Neuronal stem cell (in vitro differentiated cells): Measurements from ENCODE around the gene EQTN.

Source experiments
- DNase-seq: peaks from one replicate; pipeline ENCODE4 v3.0.0-alpha.2; 2013; ENCODE audit warnings: low spot score
- H2AFZ ChIP-seq: one replicate; pipeline ENCODE4 v1.6.1; 2013; ENCODE audit warnings: mild to moderate bottlenecking, low read length, inconsistent platforms
- H2AK5ac ChIP-seq: 2 replicates; pipeline ENCODE4 v1.6.1; 2013; ENCODE audit warnings: low read depth, mild to moderate bottlenecking, inconsistent platforms, low read length, moderate library complexity, mixed read lengths
- H2BK120ac ChIP-seq: 2 replicates; pipeline ENCODE4 v1.6.1; 2013; ENCODE audit warnings: low read depth, mild to moderate bottlenecking, inconsistent platforms, low read length, moderate library complexity, mixed read lengths
- H2BK12ac ChIP-seq: one replicate; pipeline ENCODE4 v1.6.1; 2013; ENCODE audit warnings: low read length, inconsistent platforms
- H2BK15ac ChIP-seq: 2 replicates; pipeline ENCODE4 v1.6.1; 2013; ENCODE audit warnings: mild to moderate bottlenecking, low read length, inconsistent platforms, mixed read lengths
- H2BK5ac ChIP-seq: one replicate; pipeline ENCODE4 v1.6.1; 2013; ENCODE audit warnings: inconsistent platforms, mild to moderate bottlenecking, low read length, moderate library complexity
- H3K14ac ChIP-seq: one replicate; pipeline ENCODE4 v1.6.1; 2013; ENCODE audit warnings: low read length, inconsistent platforms
- H3K18ac ChIP-seq: 2 replicates; pipeline ENCODE4 v1.6.1; 2013; ENCODE audit warnings: low read length, inconsistent platforms
- H3K23ac ChIP-seq: 2 replicates; pipeline ENCODE4 v1.6.1; 2013; ENCODE audit warnings: low read depth, mild to moderate bottlenecking, mixed read lengths, low read length, inconsistent platforms; ENCODE audit not compliant: poor library complexity
- H3K27ac ChIP-seq: replicated peaks from 3 replicates; pipeline ENCODE4 v1.5.1; 2013; ENCODE audit warnings: low read length, inconsistent platforms
- H3K27me3 ChIP-seq, 3 experiments: 2 replicates each; pipeline ENCODE4 v1.6.1; 2013; ENCODE audit warnings: low read length in 3 of 3, mild to moderate bottlenecking in 2 of 3, inconsistent platforms in 1 of 3, low read depth in 1 of 3, mixed read lengths in 1 of 3, moderate library complexity in 1 of 3; ENCODE audit not compliant: control insufficient read depth in 3 of 3, insufficient read depth in 3 of 3
- H3K36me3 ChIP-seq, 2 donors: replicated peaks in 1 of 2; 2 replicates each; pipeline ENCODE4 v1.6.1; 2013; ENCODE audit warnings: low read length in 2 of 2; ENCODE audit not compliant: control insufficient read depth in 2 of 2, insufficient read depth in 2 of 2
- H3K4ac ChIP-seq: 2 replicates; pipeline ENCODE4 v1.6.1; 2013; ENCODE audit warnings: inconsistent platforms, mild to moderate bottlenecking, low read length, moderate library complexity
- H3K4me1 ChIP-seq, 2 donors: 1 replicate in 1 of 2; 2 replicates in 1 of 2; pipeline ENCODE4 v1.6.1; 2013; ENCODE audit warnings: low read length in 2 of 2, low read depth in 1 of 2; ENCODE audit not compliant: control insufficient read depth in 2 of 2, insufficient read depth in 1 of 2
- H3K4me2 ChIP-seq: one replicate; pipeline ENCODE4 v1.6.1; 2013; ENCODE audit warnings: mild to moderate bottlenecking, low read length, inconsistent platforms; ENCODE audit not compliant: insufficient read depth, poor library complexity, severe bottlenecking
- H3K4me3 ChIP-seq, 2 donors: 2 replicates each; pipeline ENCODE4 v1.5.1; 2013; ENCODE audit warnings: low read length in 2 of 2, mild to moderate bottlenecking in 2 of 2, inconsistent platforms in 1 of 2, moderate library complexity in 1 of 2
- H3K79me1 ChIP-seq: one replicate; pipeline ENCODE4 v1.6.1; 2013; ENCODE audit warnings: low read depth, mild to moderate bottlenecking, inconsistent platforms, low read length, moderate library complexity
- H3K9ac ChIP-seq: one replicate; pipeline ENCODE4 v1.6.1; 2013; ENCODE audit warnings: mild to moderate bottlenecking, low read depth, low read length, inconsistent platforms; ENCODE audit not compliant: poor library complexity
- H3K9me3 ChIP-seq, 2 donors: replicated peaks in 1 of 2; 2 replicates each; pipeline versions ENCODE3 to v1.6.1; 2013; ENCODE audit warnings: low read length in 2 of 2, mild to moderate bottlenecking in 2 of 2, inconsistent platforms in 1 of 2, low read depth in 1 of 2, mixed read lengths in 1 of 2, moderate library complexity in 1 of 2; ENCODE audit not compliant: control insufficient read depth in 2 of 2, insufficient read depth in 1 of 2
- H4K8ac ChIP-seq: one replicate; pipeline ENCODE4 v1.6.1; 2013; ENCODE audit warnings: low read depth, mild to moderate bottlenecking, inconsistent platforms, low read length, moderate library complexity
- H4K91ac ChIP-seq: one replicate; pipeline ENCODE4 v1.6.1; 2013; ENCODE audit warnings: low read length, low read depth, mild to moderate bottlenecking, inconsistent platforms; ENCODE audit not compliant: poor library complexity
- WGBS, 2 donors: extraction: QIAGEN DNeasy Blood & Tissue Kit; methylation state at CpG; one replicate each; pipeline ENCODE4 v1.1.7; 2013; ENCODE audit warnings: missing lambda C conversion rate in 2 of 2, mixed read lengths in 1 of 2; ENCODE audit not compliant: insufficient read length in 2 of 2, insufficient replicate concordance in 1 of 2; ENCODE audit errors: extremely low coverage in 2 of 2; 5-methylcytosine and 5-hydroxymethylcytosine counted together

Gene EQTN

DNA sequence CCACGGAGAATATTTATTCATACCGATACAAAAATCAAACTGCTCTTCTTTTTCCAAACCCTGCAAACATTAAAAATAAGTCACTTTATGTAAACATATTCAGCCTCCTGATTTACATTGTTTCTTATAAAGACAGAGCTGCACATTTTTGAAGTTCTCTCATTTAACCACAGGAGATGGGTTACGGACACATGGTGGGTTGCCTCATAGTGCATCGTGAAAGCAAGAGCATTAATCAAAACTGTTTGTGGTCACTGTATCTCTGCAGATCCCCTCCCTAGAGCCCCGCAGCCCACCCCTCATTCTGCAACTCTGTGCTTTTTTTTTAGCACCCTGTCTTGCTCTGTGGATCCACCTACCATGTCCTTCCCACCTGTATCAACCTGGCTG is 43.3 kb upstream of the EQTN start:
- WGBS, 2 donors: 100% methylated on average over 1 of the region's 5 CpGs; no CpG with 5 or more reads in 1 of the 2 donors
- peaks cover 4 to 15% of the 10 kb centered on the region in 2 donors for H3K9me3 ChIP-seq
- no peak overlapping the region for H2AFZ ChIP-seq
- H3K27ac ChIP-seq: peak overlapping the region; percentile 96
- H2BK15ac ChIP-seq: peak overlapping the region; percentile 11
- H3K9ac ChIP-seq: no peak overlapping the region
- no peak overlapping the region for H4K91ac ChIP-seq
- DNase-seq: no peak
- H4K8ac ChIP-seq: no peak overlapping the region
- H2BK5ac ChIP-seq: peak overlapping the region; percentile 99
- no peaks in the 10 kb centered on the region for H3K27me3 ChIP-seq
- peak overlapping the region; percentile 22 for H3K18ac ChIP-seq
- no peak overlapping the region for H3K23ac ChIP-seq
- no peak overlapping the region for H3K4ac ChIP-seq
- H3K4me2 ChIP-seq: peak overlapping the region; percentile 28
- no peak overlapping the region for H3K14ac ChIP-seq
- peaks cover 13 to 24% of the 10 kb centered on the region in 2 donors for H3K4me1 ChIP-seq
- H3K4me3 ChIP-seq: no peak overlapping the region
- peak overlapping the region; percentile 82 for H2BK120ac ChIP-seq
- H2BK12ac ChIP-seq: no peak overlapping the region
- H2AK5ac ChIP-seq: peak overlapping the region; percentile 68
- no peaks in the 10 kb centered on the region for H3K79me1 ChIP-seq
- peaks cover 3 to 17% of the 10 kb centered on the region in 2 donors for H3K36me3 ChIP-seq

DNA sequence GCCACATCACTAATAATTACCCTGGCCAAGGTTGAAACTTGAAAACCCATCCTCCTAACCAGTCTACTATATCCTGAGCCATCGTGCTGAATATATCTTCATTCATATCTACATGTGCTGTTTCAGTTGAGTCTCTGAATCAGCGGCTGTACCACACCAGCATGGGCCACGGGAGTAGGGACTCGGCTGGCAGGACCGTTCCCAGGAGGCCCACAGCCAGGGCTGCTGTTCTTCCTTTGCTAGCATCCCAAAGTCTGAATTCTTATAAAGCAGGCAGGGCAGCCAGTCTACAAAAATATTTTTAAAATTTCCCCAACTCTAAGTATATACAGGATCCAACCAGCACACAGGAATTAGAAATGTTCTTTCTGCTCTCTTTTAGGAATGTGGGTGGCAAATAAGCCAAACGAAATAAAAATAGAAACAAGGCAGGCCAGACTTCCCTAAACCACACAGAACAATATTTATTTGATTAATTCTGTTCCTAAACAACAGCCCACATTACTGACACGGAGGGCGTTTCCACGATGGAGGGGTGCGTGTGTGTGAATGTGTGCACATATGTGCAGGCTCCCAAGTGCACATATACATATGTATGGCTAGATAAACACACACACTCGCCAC is 42.8 kb upstream of the EQTN start:
- no peak overlapping the region for H3K14ac ChIP-seq
- no peak overlapping the region for H2BK120ac ChIP-seq
- no CpG with 5 or more reads among the region's 11 CpGs for WGBS, 2 donors
- no peak overlapping the region for H3K4ac ChIP-seq
- H2BK5ac ChIP-seq: no peak overlapping the region
- no peak overlapping the region for H3K4me3 ChIP-seq
- H4K91ac ChIP-seq: no peak overlapping the region
- H3K27me3 ChIP-seq: no peaks in the 10 kb centered on the region
- no peak overlapping the region for H3K23ac ChIP-seq
- H2BK12ac ChIP-seq: no peak overlapping the region
- no peak overlapping the region for H2AK5ac ChIP-seq
- no peak overlapping the region for H3K9ac ChIP-seq
- H2BK15ac ChIP-seq: no peak overlapping the region
- H3K18ac ChIP-seq: no peak overlapping the region
- no peak overlapping the region for H2AFZ ChIP-seq
- H4K8ac ChIP-seq: no peak overlapping the region
- H3K36me3 ChIP-seq: peaks cover 1 to 17% of the 10 kb centered on the region in 2 donors
- no peak overlapping the region for H3K4me2 ChIP-seq
- DNase-seq: no peak
- peak overlapping the region; percentile 96 for H3K27ac ChIP-seq
- peaks cover 13 to 24% of the 10 kb centered on the region in 2 donors for H3K4me1 ChIP-seq
- H3K79me1 ChIP-seq: peaks cover 2% of the 10 kb centered on the region
- peaks cover 1 to 14% of the 10 kb centered on the region in 2 donors for H3K9me3 ChIP-seq

DNA sequence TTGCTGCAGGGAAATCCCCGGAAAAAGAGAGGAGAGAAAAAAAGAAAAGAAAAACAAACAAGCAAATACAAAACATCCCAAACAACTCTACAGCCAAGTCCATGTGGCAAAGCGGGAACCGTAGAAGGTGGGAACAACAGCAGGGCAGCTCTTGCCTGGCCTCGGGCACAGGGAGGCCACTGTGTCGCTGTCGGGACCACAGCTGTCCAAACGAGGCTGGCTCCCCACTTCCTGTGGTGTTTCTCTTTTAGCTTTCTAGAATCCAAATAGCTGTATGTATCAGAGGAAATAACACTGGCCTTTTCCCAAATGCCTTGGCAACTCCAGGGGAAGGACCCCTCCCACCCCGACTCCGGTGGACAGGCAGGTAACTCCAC is 41.6 kb upstream of the EQTN start:
- Histone ChIP-seq H2BK120ac (peak overlapping the region; percentile 69), H2BK15ac (no peak overlapping the region), H3K9me3 (peaks cover 0 to 2% of the 10 kb centered on the region in 2 donors), H3K4ac (no peak overlapping the region), H3K27me3 (no peaks in the 10 kb centered on the region), H3K36me3 (peaks cover 0 to 17% of the 10 kb centered on the region in 2 donors), H2AFZ (no peak overlapping the region), H3K14ac (no peak overlapping the region), H3K9ac (no peak overlapping the region), H3K27ac (no peak overlapping the region), H3K79me1 (peaks cover 2% of the 10 kb centered on the region), H3K4me3 (no peak overlapping the region), H3K18ac (peak overlapping the region; percentile 66), H2BK5ac (peak overlapping the region; percentile 42), H2BK12ac (no peak overlapping the region), H3K4me1 (peaks cover 16 to 26% of the 10 kb centered on the region in 2 donors), H3K4me2 (no peak overlapping the region), H4K91ac (no peak overlapping the region), H3K23ac (no peak overlapping the region), H2AK5ac (peak overlapping the region; percentile 37), H4K8ac (no peak overlapping the region)
- WGBS, 2 donors: no CpG with 5 or more reads among the region's 9 CpGs
- no peak for DNase-seq

DNA sequence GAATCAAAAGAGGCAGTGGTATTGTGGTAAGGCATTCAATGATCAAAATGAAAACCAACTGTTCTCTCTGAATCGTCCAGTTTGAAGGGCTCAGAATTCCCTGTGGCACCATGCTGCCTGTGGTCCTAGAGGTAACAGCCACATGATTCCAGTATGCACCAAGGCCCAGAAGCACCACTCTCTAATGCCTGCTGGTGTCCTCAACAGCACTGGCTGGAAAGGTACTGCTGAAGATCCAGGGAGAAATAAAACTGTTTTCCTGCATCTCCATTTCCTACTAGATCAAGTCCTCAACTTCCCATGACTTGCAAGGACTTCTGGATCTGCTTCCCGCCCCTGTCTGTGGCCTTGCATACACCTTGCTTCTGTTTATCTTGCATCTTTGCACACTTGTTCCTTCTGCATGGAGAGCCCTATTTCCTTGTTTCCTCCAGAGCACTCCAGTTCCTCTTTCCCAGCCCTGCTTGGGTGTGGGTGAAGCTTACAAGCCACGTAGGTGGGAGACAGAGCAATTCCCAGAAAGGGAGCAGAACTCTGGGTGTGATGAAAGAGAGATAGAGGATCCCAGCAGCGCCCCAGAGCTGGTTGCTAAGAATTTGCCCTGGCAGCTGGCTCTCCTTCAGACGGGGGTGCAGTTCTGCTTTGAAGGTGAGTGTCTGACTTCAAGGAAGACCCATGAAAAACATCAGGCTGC is 41.0 kb upstream of the EQTN start:
- H3K18ac ChIP-seq: peak overlapping the region; percentile 57
- H3K36me3 ChIP-seq: peaks cover 0 to 17% of the 10 kb centered on the region in 2 donors
- H3K9ac ChIP-seq: no peak overlapping the region
- H2BK120ac ChIP-seq: peak overlapping the region; percentile 69
- H3K14ac ChIP-seq: no peak overlapping the region
- no peak overlapping the region for H4K8ac ChIP-seq
- DNase-seq: no peak
- H2BK12ac ChIP-seq: peak overlapping the region; percentile 33
- no peak overlapping the region for H4K91ac ChIP-seq
- H3K4ac ChIP-seq: no peak overlapping the region
- no peak overlapping the region for H3K27ac ChIP-seq
- H2AFZ ChIP-seq: no peak overlapping the region
- peaks cover 19 to 26% of the 10 kb centered on the region in 2 donors for H3K4me1 ChIP-seq
- no peak overlapping the region for H2AK5ac ChIP-seq
- no peak overlapping the region for H3K4me3 ChIP-seq
- H3K79me1 ChIP-seq: peaks cover 2% of the 10 kb centered on the region
- WGBS, 2 donors: no CpG with 5 or more reads among the region's 5 CpGs
- H3K27me3 ChIP-seq: no peaks in the 10 kb centered on the region
- H3K4me2 ChIP-seq: no peak overlapping the region
- H3K9me3 ChIP-seq: no peaks in the 10 kb centered on the region
- H3K23ac ChIP-seq: no peak overlapping the region
- no peak overlapping the region for H2BK15ac ChIP-seq
- peak overlapping the region; percentile 42 for H2BK5ac ChIP-seq
